T-cell (primary cell): Measurements from ENCODE around the gene IPO5. TPM values are rescaled to one million over a fixed set of nuclear protein-coding genes. Genes with fewer than 3 reads are reported as not detected.
A peak's percentile ranks its signal among the peaks of the same experiment; 100 is the strongest.

ENCODE experiments used
- ATAC-seq, 4 experiments: fragments of 200-7000 bp in 3 of 4; fragments of 150-1000 bp in 1 of 4; cut with Tn5 transposase; replicated peaks in 1 of 4; 1 replicate in 3 of 4; 2 replicates in 1 of 4; pipeline ENCODE4 v1.10.0; 2021; ENCODE audit warnings: moderate library complexity in 3 of 4, mild to moderate bottlenecking in 2 of 4, moderate number of reproducible peaks in 1 of 4
- CTCF ChIA-PET, 2 donors: fragments of 300-600 bp; sonication (Branson Sonifier 250); formaldehyde crosslinking; loops; one replicate each; lab custom pipeline; 2022; ENCODE audit warnings: antibody characterized with exemption in 2 of 2; lab: Charles Lee
- POLR2A ChIA-PET, 2 donors: fragments of 300-600 bp; sonication (Branson Sonifier 250); formaldehyde crosslinking; loops; one replicate each; lab custom pipeline; 2022; ENCODE audit warnings: antibody characterized with exemption in 2 of 2; lab: Charles Lee
- DNase-seq, 35 experiments: peaks; one replicate each; pipeline versions ENCODE4 v3.0.0 to v3.0.0-alpha.2; 2013 to 2023
- H3K27ac ChIP-seq: one replicate; pipeline ENCODE4 v1.5.1; 2013; ENCODE audit warnings: low read length
- H3K27me3 ChIP-seq, 2 experiments: replicated peaks in 1 of 2; 1 replicate in 1 of 2; 2 replicates in 1 of 2; pipeline versions ENCODE4 v1.6.1 to v1.7.0; 2013; ENCODE audit warnings: low read length in 1 of 2, mixed read lengths in 1 of 2; ENCODE audit not compliant: control insufficient read depth in 2 of 2, insufficient read depth in 2 of 2; ENCODE audit errors: extremely low read depth in 1 of 2
- H3K36me3 ChIP-seq, 2 donors: 1 replicate in 1 of 2; 2 replicates in 1 of 2; pipeline versions ENCODE4 v1.6.1 to v1.7.0; 2013; ENCODE audit warnings: low read length in 1 of 2; ENCODE audit not compliant: control insufficient read depth in 2 of 2, insufficient read depth in 1 of 2; ENCODE audit errors: extremely low read depth in 1 of 2
- H3K4me1 ChIP-seq, 2 experiments: 1 replicate in 1 of 2; 2 replicates in 1 of 2; pipeline versions ENCODE4 v1.6.1 to v1.7.0; 2013; ENCODE audit warnings: low read length in 2 of 2, mixed read lengths in 1 of 2; ENCODE audit not compliant: insufficient read depth in 2 of 2, control insufficient read depth in 1 of 2; ENCODE audit errors: extremely low read depth in 1 of 2
- H3K4me3 ChIP-seq, 2 donors: 1 replicate in 1 of 2; 2 replicates in 1 of 2; pipeline versions ENCODE4 v1.5.1 to v1.7.0; 2013; ENCODE audit warnings: mild to moderate bottlenecking in 2 of 2, low read length in 1 of 2, moderate library complexity in 1 of 2; ENCODE audit not compliant: control insufficient read depth in 1 of 2; ENCODE audit errors: extremely low read depth in 1 of 2
- H3K9me3 ChIP-seq: 2 replicates; pipeline ENCODE4 v1.7.0; 2013
- H3K27ac Mint-ChIP-seq, 2 donors: one replicate each; pipeline ENCODE4 v1.8.0; 2020 to 2021; ENCODE audit warnings: mild to moderate bottlenecking in 2 of 2, mixed read lengths in 2 of 2
- H3K27me3 Mint-ChIP-seq, 2 donors: one replicate each; pipeline ENCODE4 v1.8.0; 2021 to 2022; ENCODE audit warnings: mixed read lengths in 2 of 2
- H3K36me3 Mint-ChIP-seq: one replicate; pipeline ENCODE4 v1.8.0; 2021; ENCODE audit warnings: mixed read lengths
- H3K4me1 Mint-ChIP-seq, 3 donors: one replicate each; pipeline ENCODE4 v1.8.0; 2020 to 2022; ENCODE audit warnings: mixed read lengths in 3 of 3, mild to moderate bottlenecking in 1 of 3
- H3K4me3 Mint-ChIP-seq, 3 donors: one replicate each; pipeline ENCODE4 v1.8.0; 2020 to 2022; ENCODE audit warnings: mild to moderate bottlenecking in 3 of 3, mixed read lengths in 3 of 3, moderate library complexity in 3 of 3
- H3K9me3 Mint-ChIP-seq, 3 donors: one replicate each; pipeline ENCODE4 v1.8.0; 2020 to 2022; ENCODE audit warnings: mixed read lengths in 3 of 3
- WGBS: methylation state at CpG from one replicate; pipeline ENCODE4 v1.1.5; 2013; ENCODE audit warnings: missing lambda C conversion rate; ENCODE audit not compliant: insufficient coverage; 5-methylcytosine and 5-hydroxymethylcytosine counted together
- total RNA-seq, 35 experiments: library from RNA in 6 of 35; stranded (reverse) in 6 of 35; fragments of 120-200 nt in 1 of 35; gene quantifications; one replicate each; pipeline versions ENCODE4 v1.2.1 to v1.2.4 and lab custom pipeline; 2013 to 2026

The IPO5 gene
- 10 to 100 TPM; 70.7 to 81.6 (median 75.7) TPM for total RNA-seq
- 70.0 TPM for total RNA-seq (2013)
- total RNA-seq (lab: John Stamatoyannopoulos, UW), result 88.0 to 654 (median 148) reads per million in 29 experiments

DNA sequence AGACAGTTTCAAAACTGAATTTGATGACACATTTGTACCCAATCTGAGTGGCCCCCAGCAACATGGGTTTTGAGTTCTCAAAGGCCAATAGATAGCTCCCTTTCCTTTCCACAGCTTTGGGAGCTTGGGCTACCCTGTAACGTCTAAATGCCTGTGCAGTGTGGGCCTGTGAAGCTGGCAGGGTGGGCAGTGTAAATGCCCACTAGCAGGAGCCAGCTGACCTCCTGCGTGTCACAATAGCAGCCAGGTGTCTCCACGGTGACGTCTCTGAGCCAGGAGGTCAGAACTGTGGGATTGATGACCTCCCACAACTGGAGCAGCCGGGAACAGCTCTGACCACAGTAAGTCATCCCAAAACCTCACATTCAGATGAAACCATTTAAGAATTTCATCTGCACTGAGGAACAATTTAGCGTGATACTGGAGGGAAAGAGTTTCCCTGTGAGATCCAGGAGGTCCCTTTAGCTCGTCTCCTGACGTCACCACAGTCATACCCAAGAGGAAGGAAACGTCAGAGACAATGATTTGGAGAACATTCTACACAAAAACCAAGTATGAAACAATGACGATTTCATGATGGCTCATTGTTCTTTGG lies at the start of gene IPO5:
TSS of gene IPO5 (plus strand) at position 300 of the 595 bp plus-strand sequence. CDS start 23,022 bp downstream, outside the sequence.
- ATAC-seq, result no peak
- Mint-ChIP-seq H3K27me3 (peaks cover 0 to 4% of the 10 kb centered on the region in 2 donors), H3K36me3 (peaks cover 4% of the 10 kb centered on the region), H3K4me1 (no peaks in the 10 kb centered on the region), H3K4me3 (no peak within 1 kb of the TSS), H3K27ac (no peak within 1 kb of the TSS), H3K9me3 (peaks cover 0 to 4% (median 0%) of the 10 kb centered on the region in 3 donors)
- H3K27ac ChIP-seq, result no peak within 1 kb of the TSS
- peaks cover 0 to 2% of the 10 kb centered on the region in 2 experiments for H3K27me3 ChIP-seq
- POLR2A ChIA-PET, result no interaction called here
- no peaks in the 10 kb centered on the region for H3K4me1 ChIP-seq
- DNase-seq, result no peak
- no peaks in the 10 kb centered on the region for H3K36me3 ChIP-seq
- no peak within 1 kb of the TSS for H3K4me3 ChIP-seq
- CTCF ChIA-PET, result no interaction called here
- 78% methylated on average over 5 of the region's 10 CpGs for WGBS
- H3K9me3 ChIP-seq, result no peaks in the 10 kb centered on the region

DNA sequence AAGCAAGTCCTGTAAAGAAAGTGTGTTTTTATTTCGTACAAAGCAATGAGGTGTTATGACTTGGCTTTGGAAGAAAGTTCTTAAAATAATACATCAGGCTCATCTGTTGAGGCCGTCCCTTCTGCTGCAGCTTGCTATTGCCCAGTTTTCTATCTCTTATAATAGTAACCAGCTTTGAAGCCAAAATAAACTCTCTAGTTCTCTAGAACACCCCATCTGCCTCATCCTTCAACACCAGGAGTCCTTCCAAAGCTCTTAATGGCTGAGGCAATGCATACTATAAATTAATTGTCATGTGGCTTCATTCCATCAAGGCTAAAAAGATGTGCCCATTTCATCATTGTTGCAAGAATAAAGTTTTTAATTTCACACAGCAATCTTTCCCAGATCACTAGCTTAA lies 49.4 kb upstream of the IPO5 start:
- CTCF ChIA-PET, result no interaction called here
- no CpG with 5 or more reads among the region's 2 CpGs for WGBS

DNA sequence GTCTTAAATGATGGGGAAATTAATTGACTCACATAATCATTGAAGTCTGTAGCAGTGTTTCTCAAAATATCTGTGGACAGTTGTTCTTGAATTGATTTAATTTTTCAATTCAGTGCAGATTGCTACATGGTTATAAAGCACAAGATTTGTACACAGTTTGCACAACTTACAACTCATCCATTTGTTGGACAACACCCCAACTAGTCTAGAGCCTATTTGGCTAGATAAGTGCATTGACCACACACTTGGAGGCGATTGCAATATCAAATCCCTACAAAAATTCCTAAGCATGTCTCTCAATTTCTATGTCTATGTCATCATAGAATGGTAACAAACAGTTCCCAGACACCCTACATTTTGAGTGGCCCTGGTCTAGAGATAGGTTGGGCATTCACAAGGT lies 48.0 kb upstream of the IPO5 start:
- H3K4me3 ChIP-seq, result no peak overlapping the region
- CTCF ChIA-PET, result no interaction called here
- H3K4me3 Mint-ChIP-seq, result no peak overlapping the region

More for the DNA sequence above, 49.4 kb upstream of the IPO5 start:
- ATAC-seq (no peak), DNase-seq (no peak)
- H3K36me3 Mint-ChIP-seq, result no peaks in the 10 kb centered on the region
- Histone ChIP-seq H3K36me3 (no peaks in the 10 kb centered on the region), H3K9me3 (no peaks in the 10 kb centered on the region), H3K27me3 (no peaks in the 10 kb centered on the region), H3K4me1 (no peaks in the 10 kb centered on the region), H3K4me3 (no peak overlapping the region), H3K27ac (no peak overlapping the region)
- POLR2A ChIA-PET, result no interaction called here
- H3K9me3 Mint-ChIP-seq, result peaks cover 0 to 4% (median 0%) of the 10 kb centered on the region in 3 donors
- H3K27me3 Mint-ChIP-seq, result peaks cover 17 to 38% of the 10 kb centered on the region in 2 donors
- H3K4me1 Mint-ChIP-seq, result no peaks in the 10 kb centered on the region
- H3K4me3 Mint-ChIP-seq, result no peak overlapping the region
- no peak overlapping the region for H3K27ac Mint-ChIP-seq

DNA sequence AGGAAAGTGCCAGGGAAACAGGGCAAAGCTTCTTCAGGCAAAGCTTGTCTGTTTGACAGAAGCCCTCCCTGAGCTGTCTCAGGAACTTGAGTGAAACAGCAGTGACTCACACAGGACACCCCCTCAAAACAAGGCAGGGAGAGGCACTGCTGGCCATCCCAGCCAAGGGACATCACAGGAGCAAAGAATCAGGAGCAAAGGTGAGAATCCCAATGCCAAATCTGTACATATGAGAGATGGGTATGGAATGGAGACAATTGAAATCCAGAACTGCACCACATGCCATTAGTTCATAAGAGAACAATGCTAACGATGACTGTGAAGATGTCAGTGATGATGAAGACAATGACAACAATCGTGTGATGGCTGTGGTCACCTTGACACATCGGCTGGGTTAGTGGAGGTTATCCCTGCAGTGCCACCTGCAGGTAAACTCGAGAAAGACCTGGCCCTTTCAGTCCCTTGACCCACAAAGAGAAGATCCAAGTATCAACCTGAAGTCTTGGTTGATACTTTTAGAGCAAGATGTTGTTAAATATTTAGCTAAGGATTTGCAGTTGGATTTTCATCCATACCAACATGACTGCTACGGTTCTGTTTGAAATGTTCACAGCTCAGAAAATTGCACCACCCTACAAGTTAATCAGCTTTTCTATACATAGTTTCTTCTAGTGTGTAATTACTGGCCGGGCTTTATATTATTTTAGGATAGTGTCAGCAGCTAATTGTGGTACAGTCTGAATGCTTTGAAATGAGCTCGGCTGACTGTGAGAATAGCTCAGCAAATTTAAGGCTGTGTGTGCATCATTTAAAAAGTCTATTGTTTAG lies 42.0 kb upstream of the IPO5 start:
- WGBS, result 50% methylated on average over 4 of the region's 7 CpGs
- no peak overlapping the region for H3K4me3 Mint-ChIP-seq
- peak in 1 of 35 experiments; percentile 1 for DNase-seq

More for the DNA sequence above, 48.0 kb upstream of the IPO5 start:
- Histone ChIP-seq H3K27ac (no peak overlapping the region), H3K4me1 (no peaks in the 10 kb centered on the region), H3K27me3 (no peaks in the 10 kb centered on the region), H3K9me3 (no peaks in the 10 kb centered on the region), H3K36me3 (no peaks in the 10 kb centered on the region)
- Mint-ChIP-seq H3K4me1 (no peaks in the 10 kb centered on the region), H3K36me3 (no peaks in the 10 kb centered on the region), H3K9me3 (peaks cover 0 to 4% (median 0%) of the 10 kb centered on the region in 3 donors), H3K27ac (no peak overlapping the region), H3K27me3 (peaks cover 15 to 30% of the 10 kb centered on the region in 2 donors)
- DNase-seq (no peak), ATAC-seq (no peak)
- WGBS, result no CpG with 5 or more reads among the region's 1 CpG
- POLR2A ChIA-PET, result no interaction called here

DNA sequence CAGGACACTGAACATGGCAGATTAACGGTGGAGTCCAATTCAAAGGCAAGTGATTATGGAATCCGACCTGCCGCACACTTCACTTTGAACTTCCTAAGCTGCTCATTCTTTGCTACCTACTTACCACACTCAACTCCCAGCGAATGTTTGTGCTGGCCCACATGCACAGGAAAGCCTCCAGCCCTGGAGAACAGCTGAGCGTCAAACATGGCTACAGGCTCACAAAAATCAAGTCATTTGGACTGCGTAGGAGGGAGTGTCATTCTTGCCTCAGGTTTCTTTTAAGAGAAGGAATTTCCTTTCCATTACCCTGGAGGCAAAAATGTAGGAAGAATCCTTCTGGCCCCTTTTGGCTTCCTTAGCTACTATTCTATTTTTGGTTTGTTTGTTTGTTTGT lies 41.3 kb upstream of the IPO5 start:
- CTCF ChIA-PET, result no interaction called here
- H3K9me3 ChIP-seq, result no peaks in the 10 kb centered on the region
- no peak overlapping the region for H3K27ac Mint-ChIP-seq
- H3K36me3 Mint-ChIP-seq, result no peaks in the 10 kb centered on the region
- H3K4me1 ChIP-seq, result no peaks in the 10 kb centered on the region
- H3K4me3 Mint-ChIP-seq, result no peak overlapping the region
- peaks cover 10 to 34% of the 10 kb centered on the region in 2 donors for H3K27me3 Mint-ChIP-seq
- DNase-seq (no peak), ATAC-seq (no peak)
- no peaks in the 10 kb centered on the region for H3K4me1 Mint-ChIP-seq
- H3K4me3 ChIP-seq, result no peak overlapping the region
- H3K9me3 Mint-ChIP-seq, result peaks cover 7 to 18% (median 16%) of the 10 kb centered on the region in 3 donors
- WGBS, result 96% methylated on average over 3 of the region's 6 CpGs
- H3K27ac ChIP-seq, result no peak overlapping the region
- peaks cover 0 to 3% of the 10 kb centered on the region in 2 experiments for H3K27me3 ChIP-seq
- POLR2A ChIA-PET, result interaction anchor here (0.5 kb wide), 2 partner anchors 38 to 330 kb away, joined by 5 to 10 read pairs; no protein-coding TSS in a partner anchor
- H3K36me3 ChIP-seq, result no peaks in the 10 kb centered on the region

More for the DNA sequence above, 42.0 kb upstream of the IPO5 start:
- Mint-ChIP-seq H3K36me3 (no peaks in the 10 kb centered on the region), H3K27ac (no peak overlapping the region), H3K4me1 (no peaks in the 10 kb centered on the region), H3K9me3 (peaks cover 7 to 18% (median 15%) of the 10 kb centered on the region in 3 donors), H3K27me3 (peaks cover 10 to 35% of the 10 kb centered on the region in 2 donors)
- ChIA-PET POLR2A (interaction anchor here in 1 of 2 donors (0.5 kb wide), 1 partner anchor 330 kb away, joined by 5 read pairs; no protein-coding TSS in a partner anchor), CTCF (no interaction called here)
- no peaks in the 10 kb centered on the region for H3K36me3 ChIP-seq
- H3K4me3 ChIP-seq, result no peak overlapping the region
- no peaks in the 10 kb centered on the region for H3K9me3 ChIP-seq
- no peaks in the 10 kb centered on the region for H3K4me1 ChIP-seq
- no peak overlapping the region for H3K27ac ChIP-seq
- H3K27me3 ChIP-seq, result peaks cover 0 to 3% of the 10 kb centered on the region in 2 experiments
- ATAC-seq, result no peak

DNA sequence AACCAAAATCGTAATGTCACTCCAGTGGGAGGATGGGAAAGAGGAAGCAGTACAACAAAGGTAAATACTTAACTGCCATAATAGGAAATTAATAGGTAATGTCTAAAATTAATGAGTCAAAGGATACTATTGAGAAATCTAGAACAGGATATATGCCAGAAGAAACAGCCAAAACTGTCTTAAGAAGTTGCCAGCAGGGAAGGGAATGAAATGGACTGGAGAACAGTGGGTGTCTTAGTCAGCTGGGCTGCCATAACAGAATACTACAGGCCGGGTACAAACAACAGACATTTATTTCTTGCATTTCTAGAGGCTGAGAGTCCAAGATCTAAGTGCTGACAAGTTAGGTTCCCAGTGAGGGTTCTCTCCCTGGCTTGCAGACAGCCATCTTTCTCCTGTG lies 40.3 kb upstream of the IPO5 start:
- no peaks in the 10 kb centered on the region for H3K36me3 Mint-ChIP-seq
- H3K27me3 Mint-ChIP-seq, result peaks cover 4 to 25% of the 10 kb centered on the region in 2 donors
- Histone ChIP-seq H3K4me3 (no peak overlapping the region), H3K4me1 (no peaks in the 10 kb centered on the region), H3K9me3 (no peaks in the 10 kb centered on the region), H3K36me3 (no peaks in the 10 kb centered on the region), H3K27me3 (peaks cover 0 to 3% of the 10 kb centered on the region in 2 experiments), H3K27ac (no peak overlapping the region)
- H3K9me3 Mint-ChIP-seq, result peaks cover 7 to 18% (median 16%) of the 10 kb centered on the region in 3 donors
- H3K27ac Mint-ChIP-seq, result no peak overlapping the region
- ATAC-seq (no peak), DNase-seq (no peak)
- CTCF ChIA-PET, result no interaction called here
- WGBS, result no CpG with 5 or more reads among the region's 2 CpGs
- no peaks in the 10 kb centered on the region for H3K4me1 Mint-ChIP-seq
- POLR2A ChIA-PET, result no interaction called here
- H3K4me3 Mint-ChIP-seq, result no peak overlapping the region
